BJ (cell line): ENCODE measurements around the gene SNAI3. TPM values are rescaled to one million over a fixed set of nuclear protein-coding genes. Genes with fewer than 3 reads are reported as not detected.

Source experiments
- CTCF ChIA-PET: fragments of 350-600 bp; formaldehyde crosslinking; extraction: SDS; loops from one replicate; lab custom pipeline; 2021; ENCODE audit warnings: antibody characterized with exemption, inconsistent platforms; lab: Yijun Ruan, JAX
- POLR2A ChIA-PET: fragments of 300-600 bp; sonication (Branson Sonifier 250); formaldehyde crosslinking; extraction: SDS; loops from one replicate; lab custom pipeline; 2021; ENCODE audit warnings: antibody characterized with exemption; lab: Charles Lee
- DNase-seq: peaks from one replicate; pipeline ENCODE4 v3.0.0-alpha.2; 2011; ENCODE audit warnings: low read depth
- H3K27me3 ChIP-seq: 2 replicates; pipeline ENCODE4 v1.6.0; 2011; ENCODE audit warnings: low read length; ENCODE audit not compliant: control insufficient read depth, insufficient read depth
- H3K36me3 ChIP-seq: 2 replicates; pipeline ENCODE4 v1.5.1; 2011; ENCODE audit warnings: low read length; ENCODE audit not compliant: control insufficient read depth, insufficient read depth
- H3K4me3 ChIP-seq: 2 replicates; pipeline ENCODE4 v1.5.1; 2011; ENCODE audit warnings: low read depth, mild to moderate bottlenecking, control low read depth, low read length
- polyA plus RNA-seq: library from polyadenylated mRNA; depleted of rRNA; stranded (reverse); fragments of >200 nt; gene quantifications from 2 replicates; pipeline ENCODE4 v1.2.3, GENCODE V29; 2011; rRNA removed
- TF ChIP-seq, protein P1 (sequence below): IDR thresholded peaks from 2 replicates; pipeline ENCODE4 v1.5.1; 2011; ENCODE audit warnings: low read depth, mild to moderate bottlenecking, control low read depth, inconsistent platforms, low read length, moderate library complexity; ENCODE audit not compliant: insufficient read depth

SNAI3 gene
- polyA plus RNA-seq, 1 experiment, result not detected

DNA sequence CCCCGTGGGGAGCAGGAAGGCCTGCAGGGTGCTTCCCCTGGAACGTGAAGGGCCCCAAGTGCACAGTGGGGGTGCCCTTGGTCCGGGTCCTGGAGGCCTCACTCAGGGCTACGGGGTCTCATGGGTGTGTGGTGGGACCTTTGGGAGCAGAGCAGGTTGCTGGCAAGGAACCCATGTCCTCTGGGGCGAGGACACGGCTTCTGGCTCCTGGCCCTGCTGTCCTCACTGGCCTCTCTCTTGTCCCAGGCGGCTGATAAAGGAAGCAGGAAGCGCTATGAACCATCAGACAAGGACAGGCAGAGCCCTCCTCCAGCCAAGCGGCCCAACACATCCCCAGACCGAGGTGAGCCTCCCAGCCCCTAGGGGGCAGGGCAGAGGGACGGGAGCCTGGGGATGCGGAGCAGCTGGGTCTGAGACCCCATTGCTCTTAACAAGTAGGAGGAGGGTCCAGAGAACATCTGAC is 57.8 kb downstream of the SNAI3 start:
- TF ChIP-seq, protein P1, sequence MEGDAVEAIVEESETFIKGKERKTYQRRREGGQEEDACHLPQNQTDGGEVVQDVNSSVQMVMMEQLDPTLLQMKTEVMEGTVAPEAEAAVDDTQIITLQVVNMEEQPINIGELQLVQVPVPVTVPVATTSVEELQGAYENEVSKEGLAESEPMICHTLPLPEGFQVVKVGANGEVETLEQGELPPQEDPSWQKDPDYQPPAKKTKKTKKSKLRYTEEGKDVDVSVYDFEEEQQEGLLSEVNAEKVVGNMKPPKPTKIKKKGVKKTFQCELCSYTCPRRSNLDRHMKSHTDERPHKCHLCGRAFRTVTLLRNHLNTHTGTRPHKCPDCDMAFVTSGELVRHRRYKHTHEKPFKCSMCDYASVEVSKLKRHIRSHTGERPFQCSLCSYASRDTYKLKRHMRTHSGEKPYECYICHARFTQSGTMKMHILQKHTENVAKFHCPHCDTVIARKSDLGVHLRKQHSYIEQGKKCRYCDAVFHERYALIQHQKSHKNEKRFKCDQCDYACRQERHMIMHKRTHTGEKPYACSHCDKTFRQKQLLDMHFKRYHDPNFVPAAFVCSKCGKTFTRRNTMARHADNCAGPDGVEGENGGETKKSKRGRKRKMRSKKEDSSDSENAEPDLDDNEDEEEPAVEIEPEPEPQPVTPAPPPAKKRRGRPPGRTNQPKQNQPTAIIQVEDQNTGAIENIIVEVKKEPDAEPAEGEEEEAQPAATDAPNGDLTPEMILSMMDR, result peak; percentile 46
- Histone ChIP-seq H3K36me3 (peaks cover 40% of the 10 kb centered on the region), H3K4me3 (no peak overlapping the region), H3K27me3 (no peaks in the 10 kb centered on the region)
- ChIA-PET CTCF (interaction anchor here (0.6 kb wide), 1 partner anchor 172 kb away, joined by 3 read pairs; no protein-coding TSS in a partner anchor), POLR2A (no interaction called here)
- no peak for DNase-seq

Other genes with a start within 250 kb of the SNAI3 start
- gene ZFPM1, start 233.2 kb downstream of the SNAI3 start, polyA plus RNA-seq, result 0.16 and 0.22 TPM in 2 replicates
- gene ZC3H18, start 116.1 kb downstream of the SNAI3 start, polyA plus RNA-seq, result 7.9 and 11.2 TPM in 2 replicates
- gene IL17C, start 47.9 kb downstream of the SNAI3 start, polyA plus RNA-seq, result not detected in 2 replicates
- 120 and 187 TPM in 2 replicates for gene CYBA, start 35.5 kb downstream of the SNAI3 start, polyA plus RNA-seq
- gene MVD, start 23.4 kb downstream of the SNAI3 start, polyA plus RNA-seq, result 9.6 and 17.4 TPM in 2 replicates
- 7.8 and 11.9 TPM in 2 replicates for gene RNF166, start 19.9 kb upstream of the SNAI3 start, polyA plus RNA-seq
- gene CTU2, start 20.0 kb upstream of the SNAI3 start, polyA plus RNA-seq, result 10.3 and 16.9 TPM in 2 replicates
- gene PIEZO1, start 98.7 kb upstream of the SNAI3 start, polyA plus RNA-seq, result 58.1 and 139 TPM in 2 replicates
- 2.2 and 2.4 TPM in 2 replicates for gene CDT1, start 117.3 kb upstream of the SNAI3 start, polyA plus RNA-seq
- 102 and 152 TPM in 2 replicates for gene APRT, start 125.4 kb upstream of the SNAI3 start, polyA plus RNA-seq
- gene GALNS, start 170.4 kb upstream of the SNAI3 start, polyA plus RNA-seq, result 6.3 and 9.7 TPM in 2 replicates
- 84.8 and 116 TPM in 2 replicates for gene TRAPPC2L, start 170.6 kb upstream of the SNAI3 start, polyA plus RNA-seq
- not detected in 2 replicates for gene PABPN1L, start 180.2 kb upstream of the SNAI3 start, polyA plus RNA-seq